B cell (primary cell): ENCODE results near the gene VPS41.

Experiments
- CTCF ChIP-seq: fragments of 200-600 bp; IDR thresholded peaks from one replicate; pipeline ENCODE4 v1.8.0; 2022; ENCODE audit warnings: antibody characterized with exemption, mild to moderate bottlenecking
- EZH2 ChIP-seq: IDR thresholded peaks from 2 replicates; pipeline ENCODE4 v1.6.1; 2012; ENCODE audit warnings: borderline replicate concordance, low read depth, mild to moderate bottlenecking, moderate library complexity, low read length; ENCODE audit not compliant: insufficient read depth, poor library complexity, severe bottlenecking

- TF ChIP-seq CTCF (no peak), EZH2 (no peak)
Measured at GRCh38 chr7:38928506-38928905, 19.5 kb upstream of the VPS41 start.
